Measurements from ENCODE around the gene MAP3K10.
"Not testable (repeated sequence)": the region's sequence is repeated elsewhere in the genome, so short reads cannot be mapped to it uniquely, and the experiment has no call there.

MAP3K10 gene

GRCh38 chr19:40213251-40213829 lies 22.1 kb downstream of the MAP3K10 start:
- Histone ChIP-seq H3K27me3 (ENCODE audit: control insufficient read depth, insufficient read depth, low read length) (peaks cover 26% of the 10 kb centered on the region), H3K36me3 (ENCODE audit: control insufficient read depth, insufficient read depth, low read length) (no peaks in the 10 kb centered on the region), H3K9me3 (ENCODE audit: control insufficient read depth, low read length) (no peaks in the 10 kb centered on the region), H3K4me3 (ENCODE audit: low read length) (no peak overlapping the region), H3K4me1 (ENCODE audit: control insufficient read depth, insufficient read depth, low read length) (peaks cover 8% of the 10 kb centered on the region), H3K9ac (ENCODE audit: low read length) (no peak overlapping the region)

GRCh38 chr19:40213882-40214570 lies 22.8 kb downstream of the MAP3K10 start:
- Histone ChIP-seq H3K36me3 (ENCODE audit: control insufficient read depth, insufficient read depth, low read length) (no peaks in the 10 kb centered on the region), H3K4me3 (ENCODE audit: low read length) (no peak overlapping the region), H3K27me3 (ENCODE audit: control insufficient read depth, insufficient read depth, low read length) (peaks cover 30% of the 10 kb centered on the region), H3K4me1 (ENCODE audit: control insufficient read depth, insufficient read depth, low read length) (peaks cover 8% of the 10 kb centered on the region), H3K9ac (ENCODE audit: low read length) (no peak overlapping the region), H3K9me3 (ENCODE audit: control insufficient read depth, low read length) (no peaks in the 10 kb centered on the region)

GRCh38 chr19:40214936-40215335 lies 23.7 kb downstream of the MAP3K10 start:
- peaks cover 35% of the 10 kb centered on the region for H3K27me3 ChIP-seq (ENCODE audit: control insufficient read depth, insufficient read depth, low read length)
- no peak overlapping the region for H3K4me3 ChIP-seq (ENCODE audit: low read length)
- H3K4me1 ChIP-seq (ENCODE audit: control insufficient read depth, insufficient read depth, low read length): peaks cover 14% of the 10 kb centered on the region
- no peaks in the 10 kb centered on the region for H3K9me3 ChIP-seq (ENCODE audit: control insufficient read depth, low read length)
- no peak overlapping the region for H3K9ac ChIP-seq (ENCODE audit: low read length)
- no peaks in the 10 kb centered on the region for H3K36me3 ChIP-seq (ENCODE audit: control insufficient read depth, insufficient read depth, low read length)

GRCh38 chr19:40216013-40216776 lies 25.0 kb downstream of the MAP3K10 start:
- Histone ChIP-seq H3K9ac (ENCODE audit: low read length) (no peak overlapping the region), H3K27me3 (ENCODE audit: control insufficient read depth, insufficient read depth, low read length) (peaks cover 35% of the 10 kb centered on the region), H3K36me3 (ENCODE audit: control insufficient read depth, insufficient read depth, low read length) (no peaks in the 10 kb centered on the region)

GRCh38 chr19:40216777-40217026 lies 25.5 kb downstream of the MAP3K10 start:
- no peaks in the 10 kb centered on the region for H3K9me3 ChIP-seq (ENCODE audit: control insufficient read depth, low read length)
- H3K36me3 ChIP-seq (ENCODE audit: control insufficient read depth, insufficient read depth, low read length): no peaks in the 10 kb centered on the region
- H3K4me1 ChIP-seq (ENCODE audit: control insufficient read depth, insufficient read depth, low read length): peaks cover 14% of the 10 kb centered on the region
- no peak overlapping the region for H3K9ac ChIP-seq (ENCODE audit: low read length)
- H3K27me3 ChIP-seq (ENCODE audit: control insufficient read depth, insufficient read depth, low read length): peaks cover 35% of the 10 kb centered on the region
- no peak overlapping the region for H3K4me3 ChIP-seq (ENCODE audit: low read length)

More at GRCh38 chr19:40216013-40216776, 25.0 kb downstream of the MAP3K10 start:
- H3K4me3 ChIP-seq (ENCODE audit: low read length): no peak overlapping the region
- H3K4me1 ChIP-seq (ENCODE audit: control insufficient read depth, insufficient read depth, low read length): peaks cover 14% of the 10 kb centered on the region
- H3K9me3 ChIP-seq (ENCODE audit: control insufficient read depth, low read length): no peaks in the 10 kb centered on the region

- Histone ChIP-seq H3K9ac (ENCODE audit: low read length) (peak overlapping the region; percentile 15), H3K9me3 (ENCODE audit: control insufficient read depth, low read length) (no peaks in the 10 kb centered on the region), H3K4me3 (ENCODE audit: low read length) (no peak overlapping the region), H3K27me3 (ENCODE audit: control insufficient read depth, insufficient read depth, low read length) (peaks cover 35% of the 10 kb centered on the region), H3K36me3 (ENCODE audit: control insufficient read depth, insufficient read depth, low read length) (no peaks in the 10 kb centered on the region), H3K4me1 (ENCODE audit: control insufficient read depth, insufficient read depth, low read length) (peaks cover 14% of the 10 kb centered on the region)
Observed at GRCh38 chr19:40217027-40217810, 26.0 kb downstream of the MAP3K10 start.

GRCh38 chr19:40217934-40218890 lies 27.0 kb downstream of the MAP3K10 start, which contains the start of gene TTC9B:
TTC9B (minus strand) TSS chr19:40218384; CDS start chr19:40218381, 3 bp downstream.
- no peak within 1 kb of the TSS for H3K4me3 ChIP-seq (ENCODE audit: low read length)
- H3K36me3 ChIP-seq (ENCODE audit: control insufficient read depth, insufficient read depth, low read length): no peaks in the 10 kb centered on the region
- H3K9me3 ChIP-seq (ENCODE audit: control insufficient read depth, low read length): no peaks in the 10 kb centered on the region
- peaks cover 14% of the 10 kb centered on the region for H3K4me1 ChIP-seq (ENCODE audit: control insufficient read depth, insufficient read depth, low read length)
- H3K27me3 ChIP-seq (ENCODE audit: control insufficient read depth, insufficient read depth, low read length): peaks cover 35% of the 10 kb centered on the region
- H3K9ac ChIP-seq (ENCODE audit: low read length): peak within 1 kb of the TSS; percentile 15

- Histone ChIP-seq H3K4me1 (ENCODE audit: control insufficient read depth, insufficient read depth, low read length) (peaks cover 14% of the 10 kb centered on the region), H3K27me3 (ENCODE audit: control insufficient read depth, insufficient read depth, low read length) (peaks cover 39% of the 10 kb centered on the region)
- not testable (repeated sequence) for H3K9me3 ChIP-seq (ENCODE audit: control insufficient read depth, low read length); H3K9ac ChIP-seq (ENCODE audit: low read length); H3K36me3 ChIP-seq (ENCODE audit: control insufficient read depth, insufficient read depth, low read length); H3K4me3 ChIP-seq (ENCODE audit: low read length)
Observed at GRCh38 chr19:40219029-40219428, 27.8 kb downstream of the MAP3K10 start.

- peaks cover 14% of the 10 kb centered on the region for H3K4me1 ChIP-seq (ENCODE audit: control insufficient read depth, insufficient read depth, low read length)
- H3K27me3 ChIP-seq (ENCODE audit: control insufficient read depth, insufficient read depth, low read length): peaks cover 46% of the 10 kb centered on the region
- H3K4me3 ChIP-seq (ENCODE audit: low read length): no peak overlapping the region
- no peaks in the 10 kb centered on the region for H3K36me3 ChIP-seq (ENCODE audit: control insufficient read depth, insufficient read depth, low read length)
- H3K9ac ChIP-seq (ENCODE audit: low read length): no peak overlapping the region
- no peaks in the 10 kb centered on the region for H3K9me3 ChIP-seq (ENCODE audit: control insufficient read depth, low read length)
Observed at GRCh38 chr19:40219721-40220276, 28.6 kb downstream of the MAP3K10 start.

- Histone ChIP-seq H3K9me3 (ENCODE audit: control insufficient read depth, low read length) (no peaks in the 10 kb centered on the region), H3K4me3 (ENCODE audit: low read length) (no peak overlapping the region), H3K27me3 (ENCODE audit: control insufficient read depth, insufficient read depth, low read length) (peaks cover 54% of the 10 kb centered on the region), H3K4me1 (ENCODE audit: control insufficient read depth, insufficient read depth, low read length) (peaks cover 15% of the 10 kb centered on the region), H3K36me3 (ENCODE audit: control insufficient read depth, insufficient read depth, low read length) (no peaks in the 10 kb centered on the region), H3K9ac (ENCODE audit: low read length) (no peak overlapping the region)
Observed at GRCh38 chr19:40220674-40221073, 29.4 kb downstream of the MAP3K10 start.

Measured in mucosa of stomach (tissue), 1 donor.